Activated CD4-positive, alpha-beta T cell treated with anti-CD3 and anti-CD28 coated beads, Interleukin-2, amount 50 U/mL, for 4 hours (primary cell): Measurements from ENCODE around the gene ZFAND6.
A peak's percentile ranks its signal among the peaks of the same experiment; 100 is the strongest.

Source experiments
- DNase-seq, 2 experiments: peaks; one replicate each; pipeline ENCODE4 v3.0.0-alpha.2; 2020

ZFAND6 gene

DNA sequence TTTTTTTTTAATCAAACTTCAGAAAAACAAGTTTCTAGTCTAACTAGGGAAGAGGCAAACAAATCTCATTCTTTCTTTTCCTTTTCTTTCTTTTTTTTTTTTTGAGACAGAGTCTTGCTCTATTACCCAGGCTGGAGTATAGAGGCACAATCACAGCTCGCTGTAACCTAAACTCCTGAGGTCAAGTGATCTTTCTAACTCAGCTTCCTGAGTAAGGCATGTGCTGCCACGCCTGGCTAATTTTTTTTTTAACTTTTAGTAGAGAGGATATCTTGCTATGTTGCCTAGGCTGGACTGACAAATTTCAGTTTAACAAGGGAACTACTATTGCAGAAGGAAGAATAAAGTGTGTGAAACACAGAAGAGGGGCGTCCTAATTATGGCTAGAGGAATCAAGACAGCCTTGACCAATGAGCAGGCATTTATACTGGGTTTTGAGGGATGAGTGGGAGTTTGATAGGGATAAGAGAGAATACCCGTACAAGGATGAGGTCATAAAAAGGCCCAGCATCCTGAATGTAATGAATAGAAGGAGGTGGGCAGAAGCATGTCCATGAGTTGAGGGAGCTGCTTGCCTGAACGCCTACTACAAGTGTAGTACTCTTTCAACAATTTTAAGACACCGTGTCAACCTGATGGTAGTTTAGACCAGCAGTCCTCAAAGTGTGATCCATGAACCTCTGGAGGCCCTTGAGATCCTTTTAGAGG lies 6.7 kb upstream of the ZFAND6 start:
- no peak for DNase-seq

DNA sequence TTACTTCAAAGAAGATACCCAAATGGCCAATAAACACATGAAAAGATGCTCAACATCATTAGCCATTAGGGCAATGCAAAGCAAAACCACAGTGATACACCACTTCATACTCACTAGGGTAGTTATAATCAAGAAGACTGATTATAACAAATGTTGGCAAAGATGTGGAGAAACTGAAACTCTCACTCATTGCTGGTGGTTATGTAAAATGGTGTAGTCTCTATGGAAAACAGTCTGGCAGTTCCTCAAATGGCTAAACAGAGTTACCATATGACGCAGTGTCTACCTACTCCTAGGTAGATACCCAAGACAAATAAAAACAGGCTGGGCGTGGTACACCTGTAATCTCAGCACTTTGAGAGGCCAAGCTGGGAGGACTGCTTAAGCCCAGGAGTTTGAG lies 3.5 kb upstream of the ZFAND6 start:
- DNase-seq = no peak

DNA sequence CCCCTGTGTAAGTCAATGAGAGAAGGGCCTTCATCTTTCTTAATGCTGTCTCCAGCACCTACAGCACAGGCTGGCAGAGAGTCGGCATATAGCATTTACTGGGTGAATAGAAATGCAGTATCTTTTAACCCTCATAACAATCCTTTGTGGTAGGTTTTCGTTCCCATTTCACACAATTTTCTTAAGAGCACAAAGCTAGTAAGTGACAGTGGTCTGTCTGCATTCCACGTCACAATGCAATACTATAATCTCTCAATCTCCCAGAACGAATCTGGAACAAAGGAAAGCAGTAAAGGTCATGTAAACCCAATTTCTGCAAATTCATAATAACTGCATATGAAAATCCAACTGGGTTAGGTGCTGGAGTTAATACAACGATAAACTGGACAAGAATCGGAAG lies 1.4 kb upstream of the ZFAND6 start:
- DNase-seq = no peak

DNA sequence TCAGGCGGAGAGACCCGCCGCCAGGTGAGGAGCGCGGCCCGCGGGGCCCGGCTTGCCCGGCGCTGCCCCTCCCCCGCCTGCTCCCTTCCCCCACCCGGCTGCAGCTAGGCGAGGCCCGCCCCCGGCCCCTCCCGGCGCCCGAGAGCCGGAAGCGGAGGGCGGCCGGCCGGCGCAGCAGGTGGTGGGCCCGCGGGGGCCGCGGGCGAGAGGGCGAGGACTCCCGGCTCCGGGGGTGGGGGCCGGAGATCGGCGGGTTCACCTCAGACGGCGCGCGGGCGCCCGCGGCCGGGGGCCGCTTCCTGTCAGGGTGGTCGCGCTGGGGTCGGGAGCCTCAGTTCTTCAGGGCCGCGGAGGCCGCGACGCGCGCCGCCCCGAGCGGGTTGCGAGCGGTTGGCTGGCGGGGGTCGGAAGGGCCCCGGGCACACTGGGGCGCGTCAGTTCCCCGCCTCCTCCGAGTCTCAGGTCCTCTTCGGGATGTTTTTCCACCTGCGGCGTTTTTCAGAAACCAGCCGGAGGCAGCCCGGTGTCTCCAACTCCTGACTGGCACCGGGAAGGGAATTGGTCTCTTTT lies 395 bp downstream of the ZFAND6 start:
- peak; percentile 26 to 42 for DNase-seq

DNA sequence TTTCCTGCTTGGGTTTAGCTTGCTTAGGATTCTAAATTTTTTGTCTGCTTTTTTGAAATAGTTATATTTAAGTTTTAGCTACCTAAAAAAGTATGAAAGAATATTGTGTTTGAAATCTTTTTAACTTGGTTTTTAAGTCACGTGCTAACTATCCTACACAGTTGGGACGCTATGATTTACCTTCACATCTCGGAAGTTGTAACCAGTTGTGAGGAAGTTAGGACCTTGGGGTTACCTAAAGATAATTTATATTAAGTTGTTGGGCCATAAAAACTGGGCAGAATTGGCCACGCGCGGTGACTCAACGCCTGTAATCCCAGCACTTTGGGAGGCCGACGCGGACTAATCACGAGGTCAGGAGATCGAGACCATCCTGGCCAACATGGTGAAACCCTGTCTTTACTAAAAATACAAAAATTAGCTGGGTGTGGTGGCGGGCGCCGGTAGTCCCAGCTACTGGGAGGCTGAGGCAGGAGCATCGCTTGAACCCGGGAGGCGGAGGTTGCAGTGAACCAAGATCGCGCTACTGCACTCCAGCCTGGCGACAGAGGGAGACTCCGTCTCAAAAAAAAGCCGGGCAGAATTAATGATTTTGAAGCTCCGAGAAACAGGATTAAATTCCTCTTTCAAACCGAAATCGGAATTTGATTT lies 1.0 kb downstream of the ZFAND6 start:
- DNase-seq = peak; percentile 3 to 13

DNA sequence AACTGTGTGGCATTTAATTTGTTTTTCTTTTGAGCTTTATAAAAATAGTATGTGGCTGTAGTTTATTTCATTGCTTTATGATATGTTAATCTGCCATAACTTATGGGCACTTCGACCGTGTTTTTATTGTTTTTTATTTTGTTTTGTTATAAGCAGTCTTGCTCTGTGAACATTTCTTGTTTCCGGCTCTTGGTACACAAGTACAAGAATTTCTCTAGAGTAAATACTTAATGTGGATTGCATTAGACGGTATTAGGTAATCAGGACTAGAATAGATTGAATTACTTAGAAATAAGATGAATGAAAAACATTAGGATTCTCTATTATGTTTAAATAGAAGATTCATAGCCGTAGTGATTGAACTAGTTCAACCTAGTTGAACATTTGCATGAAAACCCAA lies 2.1 kb downstream of the ZFAND6 start:
- no peak for DNase-seq

DNA sequence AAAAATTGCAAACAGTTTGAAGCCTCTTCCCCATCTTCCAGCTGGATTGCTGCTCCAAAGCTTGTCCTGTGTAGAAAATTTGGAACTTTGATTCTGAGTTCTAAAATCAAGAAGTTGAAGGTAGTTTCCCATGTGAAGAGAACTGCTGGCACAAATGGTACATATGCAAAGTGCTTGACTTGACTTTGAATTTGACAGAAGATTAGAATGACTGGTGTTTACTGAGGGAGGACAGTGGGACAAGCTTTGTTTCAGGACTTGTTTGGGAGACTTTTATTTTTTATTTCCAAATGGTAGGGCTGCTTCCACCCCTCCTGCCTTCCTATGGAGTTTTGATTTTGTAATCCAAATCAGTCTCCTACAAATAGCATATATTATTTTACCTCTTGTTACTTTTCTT lies 7.4 kb downstream of the ZFAND6 start:
- DNase-seq = no peak

DNA sequence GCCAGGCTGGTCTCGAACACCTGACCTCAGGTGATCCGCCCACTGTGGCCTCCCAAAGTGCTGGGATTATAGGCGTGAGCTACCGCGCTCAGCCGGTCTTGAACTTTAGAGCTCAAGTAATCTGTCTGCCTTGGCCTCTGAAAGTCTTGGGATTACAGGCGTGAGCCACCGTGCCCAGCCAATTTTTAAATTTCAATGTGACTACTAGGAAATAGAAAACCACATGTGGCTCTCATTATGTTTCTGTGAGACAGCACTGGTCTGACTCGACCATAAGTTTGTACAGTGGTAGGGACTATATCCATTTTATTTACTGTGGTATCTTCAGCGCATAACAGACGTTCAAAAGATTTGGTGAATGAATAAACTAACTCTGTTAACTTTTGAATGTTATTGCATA lies 9.1 kb downstream of the ZFAND6 start:
- DNase-seq = no peak

DNA sequence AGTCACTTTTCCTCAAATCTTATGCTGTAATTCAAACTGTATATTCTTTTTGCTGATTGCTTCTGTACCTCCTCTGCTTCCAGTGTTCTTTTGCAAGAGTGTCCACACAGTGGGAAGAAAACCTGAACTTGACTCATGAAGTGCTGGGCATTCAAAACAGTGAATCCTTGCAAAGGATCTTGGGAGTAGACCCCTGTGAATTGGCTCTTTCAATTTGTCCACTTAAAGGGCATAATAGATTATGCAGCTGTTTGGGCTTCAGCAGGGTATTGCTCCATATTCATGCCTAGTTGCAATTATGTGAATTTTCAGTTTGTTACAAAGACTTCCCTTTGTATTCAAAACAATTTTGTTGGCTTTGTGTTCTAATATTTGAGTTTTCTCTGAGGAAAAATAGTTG lies 11.4 kb downstream of the ZFAND6 start:
- DNase-seq = no peak

DNA sequence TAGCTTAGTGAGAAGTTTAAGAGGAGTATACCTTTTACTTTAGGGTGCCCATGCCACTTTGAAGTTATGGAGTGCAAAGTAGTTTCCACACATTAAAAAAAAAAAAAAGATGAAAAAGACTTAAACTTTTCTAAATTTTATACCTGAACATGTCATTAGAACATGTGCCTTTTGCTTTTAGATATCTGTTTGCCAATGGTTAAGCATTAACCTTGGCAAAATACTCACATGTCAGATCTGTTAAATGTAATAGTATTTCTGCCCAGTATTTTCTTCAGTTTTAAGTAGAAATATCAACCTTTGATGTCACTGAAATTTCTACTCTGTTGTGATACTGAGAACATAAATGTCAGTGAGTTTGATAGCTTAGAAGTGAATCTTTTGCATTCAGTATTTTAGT lies 12.2 kb downstream of the ZFAND6 start:
- DNase-seq = no peak

DNA sequence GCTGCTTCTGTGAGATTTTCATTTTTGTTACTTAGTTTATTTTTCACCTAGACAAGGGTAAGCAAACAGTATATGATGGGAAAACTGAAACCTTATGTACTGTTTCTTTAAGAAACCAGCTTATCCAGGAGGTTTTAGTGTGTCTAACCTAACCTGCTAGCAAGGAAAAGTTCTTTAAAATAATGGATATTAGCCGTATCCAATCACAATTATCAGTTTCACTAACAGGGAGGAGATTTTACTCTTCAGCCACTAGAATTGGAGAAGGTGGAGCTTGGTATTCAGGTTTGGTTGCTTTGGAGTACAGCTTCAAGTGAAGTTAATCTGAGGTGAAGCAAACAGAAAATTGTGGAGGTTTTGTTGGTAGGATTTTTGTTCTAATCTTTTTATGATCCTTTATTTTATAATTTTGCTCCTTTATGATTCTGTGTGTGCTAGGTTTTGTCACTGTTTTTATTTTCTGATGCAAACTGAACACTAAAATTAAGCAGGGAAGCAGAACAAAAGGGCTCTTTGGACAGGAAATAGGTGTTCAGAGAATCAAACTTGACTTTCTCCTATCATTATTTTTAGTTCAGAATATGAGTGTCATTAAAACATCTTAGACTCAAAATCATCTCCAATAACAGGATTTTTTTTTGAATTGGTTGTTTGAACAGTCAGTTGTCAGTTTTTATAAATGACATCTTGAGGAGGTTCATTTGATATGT lies 13.0 kb downstream of the ZFAND6 start:
- DNase-seq = no peak

DNA sequence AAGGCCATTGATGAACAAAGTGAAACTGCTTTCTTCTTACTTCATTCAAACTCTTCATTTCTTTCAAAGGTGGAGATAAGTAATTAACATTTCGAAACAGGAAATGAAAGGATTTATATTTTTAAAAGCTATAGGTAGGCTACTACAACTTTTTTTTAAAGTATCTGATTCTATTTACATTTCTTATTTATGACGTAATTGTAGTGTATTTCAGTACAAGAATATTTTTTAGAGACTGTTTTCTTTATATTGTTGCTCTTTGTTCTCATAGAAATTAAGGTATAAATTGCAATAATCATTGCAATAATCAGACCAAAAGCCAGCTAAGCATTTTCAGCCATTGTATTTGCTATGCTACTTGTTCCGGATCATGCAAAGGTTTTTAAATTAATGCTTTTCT lies 13.7 kb downstream of the ZFAND6 start:
- no peak for DNase-seq

DNA sequence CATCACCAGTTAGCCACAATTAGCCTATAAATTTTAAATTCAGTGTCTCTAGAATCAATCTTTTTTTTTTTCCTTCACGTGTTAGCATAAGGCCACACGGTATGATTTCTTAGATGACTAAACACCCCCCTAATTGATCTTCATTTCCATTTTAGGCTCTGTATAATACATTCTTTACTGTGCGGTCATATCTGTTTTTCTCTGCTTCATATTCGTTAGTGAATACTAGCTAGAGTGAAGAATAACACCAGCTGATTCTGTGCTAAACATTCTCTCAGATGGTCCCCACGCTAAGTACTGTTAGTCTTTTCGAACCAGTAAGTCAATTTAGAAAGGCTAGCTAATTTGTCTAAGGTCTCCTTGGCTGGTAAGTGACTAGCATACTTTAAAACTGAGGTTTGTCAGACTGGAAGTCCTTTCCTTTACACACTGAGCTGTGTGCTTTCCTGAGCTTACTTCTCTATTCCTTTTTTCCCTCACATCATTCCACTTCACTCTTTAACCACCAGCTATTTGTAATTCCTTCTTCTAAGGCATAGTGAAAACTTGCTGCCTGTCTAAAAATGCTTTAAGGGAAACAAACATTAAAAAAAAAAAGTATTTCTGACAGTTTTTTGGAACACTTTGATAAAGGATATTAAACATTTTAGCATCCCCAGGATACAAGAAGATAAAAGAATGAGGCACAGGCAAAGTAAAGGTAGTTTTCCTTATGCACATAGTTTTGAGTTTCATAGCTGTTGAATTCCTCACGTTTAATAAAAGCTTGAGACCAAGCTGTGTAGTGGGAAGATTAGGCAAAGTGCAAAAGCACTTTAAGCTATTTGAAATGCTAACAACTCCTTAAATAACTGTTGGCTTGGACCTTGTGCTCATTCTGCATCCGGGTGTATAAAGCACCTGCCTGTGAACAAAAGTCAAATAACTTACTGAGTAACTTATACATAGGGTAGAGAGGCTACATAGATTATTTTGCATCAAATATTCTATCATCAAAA lies 17.1 kb downstream of the ZFAND6 start:
- no peak for DNase-seq

DNA sequence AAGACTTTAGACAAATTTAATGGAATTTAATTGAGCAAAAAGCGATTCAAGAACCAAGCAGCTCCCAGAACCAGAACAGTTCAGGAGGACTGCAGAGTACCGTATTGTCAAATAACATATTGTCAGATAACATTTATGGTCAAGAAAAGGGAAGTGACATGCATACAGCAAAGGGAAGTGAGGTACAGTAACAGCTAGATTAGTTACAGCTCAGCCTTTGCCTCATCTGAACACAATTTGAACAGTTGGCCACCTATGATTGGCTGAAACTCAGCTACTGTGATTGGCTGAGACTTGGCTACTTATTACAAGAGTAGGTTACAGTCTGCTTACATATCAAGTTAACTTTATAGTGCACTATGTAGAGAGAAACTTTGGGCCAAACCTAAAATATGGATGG lies 21.9 kb downstream of the ZFAND6 start:
- DNase-seq = no peak

DNA sequence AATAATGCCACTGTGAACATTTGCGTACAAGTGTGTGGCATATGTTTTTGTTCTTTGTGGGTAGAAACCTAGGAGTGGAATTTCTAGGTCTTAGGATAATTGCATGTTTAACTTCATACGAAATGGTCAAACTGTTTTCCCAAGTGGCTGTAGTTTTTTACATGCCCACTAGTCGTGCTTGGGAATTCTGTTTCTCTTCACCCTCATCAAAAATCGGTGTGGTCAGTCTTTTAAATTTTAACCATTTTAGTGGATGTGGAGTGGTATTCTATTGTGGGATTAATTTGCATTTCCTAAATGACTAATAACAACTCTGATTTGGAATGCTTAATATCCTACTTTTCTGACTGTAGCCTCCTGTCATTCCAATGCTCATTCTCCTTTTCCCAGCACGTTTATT lies 27.6 kb downstream of the ZFAND6 start:
- no peak for DNase-seq

DNA sequence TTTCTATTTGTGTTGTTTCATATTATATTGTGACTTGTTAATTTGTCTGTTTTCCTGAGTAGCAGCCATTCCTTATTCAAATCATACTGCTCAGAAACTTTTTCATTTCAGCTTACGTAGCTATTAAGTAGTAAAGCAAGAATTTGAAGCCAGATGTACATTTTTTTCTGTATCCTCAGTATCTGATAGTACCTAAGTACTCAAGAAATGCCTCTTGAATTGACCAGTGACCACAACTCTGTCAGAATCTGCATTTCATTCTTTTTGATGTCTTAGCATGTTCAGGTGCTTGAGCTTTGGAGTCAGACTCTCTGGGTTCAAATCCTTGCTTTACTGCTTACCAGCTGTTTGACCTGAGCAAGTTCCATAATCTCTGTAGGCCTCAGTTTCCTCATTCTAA lies 30.6 kb downstream of the ZFAND6 start:
- no peak for DNase-seq

DNA sequence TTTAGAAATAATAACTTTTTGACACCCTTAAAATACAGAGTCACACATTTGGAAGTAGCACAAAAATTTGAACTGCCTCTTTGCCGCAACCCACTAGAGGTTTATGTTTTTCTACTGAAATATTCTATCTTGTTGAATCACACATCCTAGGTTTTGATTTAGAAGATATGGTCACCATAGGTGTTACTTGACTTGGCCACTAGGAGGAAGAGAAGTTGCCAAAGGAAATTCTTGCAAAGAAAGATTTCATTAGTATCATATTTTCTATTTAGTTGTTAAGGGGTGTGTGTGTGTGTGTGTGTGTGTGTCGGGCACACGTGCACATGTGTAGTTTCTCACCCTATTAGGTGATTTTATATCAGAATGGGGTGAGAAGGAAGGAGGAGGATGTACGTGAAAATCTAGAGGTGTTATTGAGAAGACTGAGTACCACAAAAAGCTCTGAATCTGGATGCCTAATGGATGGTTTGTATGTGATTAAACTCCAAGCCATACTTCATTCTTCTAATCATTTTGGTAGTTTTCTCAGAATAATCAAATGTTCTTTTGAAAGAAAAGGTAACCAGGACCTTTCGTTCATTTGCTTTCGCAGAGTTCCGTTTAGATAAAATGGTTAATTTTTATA lies 31.5 kb downstream of the ZFAND6 start:
- DNase-seq = no peak

DNA sequence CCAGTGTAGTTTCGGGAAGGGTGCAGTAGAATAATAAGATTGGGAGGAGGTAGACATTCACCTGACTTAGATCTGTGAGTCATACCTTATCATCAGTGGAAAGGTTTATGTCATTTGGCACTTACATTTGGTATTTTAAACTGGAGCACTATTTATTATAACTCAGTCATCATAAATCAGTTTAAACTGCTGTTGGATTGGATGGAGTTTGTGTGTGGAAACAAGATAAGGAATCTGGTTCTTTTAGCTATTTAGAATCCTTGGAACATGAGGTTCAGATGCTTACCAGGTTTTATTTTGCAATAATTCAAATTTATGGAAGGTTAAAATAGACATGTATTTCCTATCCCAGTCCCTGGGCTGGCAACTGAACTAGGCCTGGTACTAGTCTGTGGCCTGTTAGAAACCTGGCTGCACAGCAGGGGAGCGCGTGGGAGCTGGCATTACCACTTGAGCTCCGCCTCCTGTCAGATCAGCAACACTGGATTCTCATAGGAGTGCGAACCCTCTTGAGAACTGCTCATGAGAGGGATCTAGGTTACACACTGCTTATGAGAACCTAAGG lies 34.5 kb downstream of the ZFAND6 start:
- peak in 1 of 2 experiments; percentile 1 for DNase-seq

DNA sequence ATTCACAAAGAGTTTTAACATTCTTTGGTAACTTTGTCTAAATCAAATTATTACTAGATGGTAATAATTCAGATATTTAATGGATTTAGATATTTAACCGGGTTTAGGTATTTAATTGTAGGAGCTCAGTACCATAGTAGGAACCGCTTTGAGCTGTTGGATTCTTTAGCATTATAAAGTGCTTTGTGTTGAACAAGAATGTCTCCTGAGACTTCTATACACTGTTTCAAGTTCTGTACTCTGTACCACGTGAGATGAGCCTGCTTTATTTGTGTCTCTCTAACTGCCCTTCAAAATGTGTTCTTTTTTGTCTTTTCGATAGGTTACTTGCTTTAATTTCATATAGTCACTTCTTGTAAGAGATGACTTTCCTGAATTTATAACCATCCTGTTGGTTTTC lies 36.0 kb downstream of the ZFAND6 start:
- no peak for DNase-seq

DNA sequence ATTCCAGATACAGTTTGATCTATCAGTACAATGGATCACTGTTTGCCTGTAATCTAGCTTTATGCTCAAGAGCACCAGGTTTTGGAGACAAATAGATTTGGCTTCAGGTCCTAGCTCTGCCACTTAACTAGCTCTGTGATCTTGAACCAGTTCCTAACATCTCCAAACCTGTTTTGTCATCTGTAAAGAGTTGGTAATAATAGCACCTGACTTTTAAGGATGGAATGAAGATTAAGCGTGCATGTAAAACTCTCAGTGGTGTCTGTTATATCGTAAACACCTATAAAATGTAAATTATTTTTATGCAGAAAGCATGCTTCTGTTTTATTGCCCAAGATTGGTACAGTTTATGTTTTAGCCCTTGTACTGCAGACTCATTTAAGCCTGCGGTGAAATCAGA lies 36.5 kb downstream of the ZFAND6 start:
- DNase-seq = no peak

DNA sequence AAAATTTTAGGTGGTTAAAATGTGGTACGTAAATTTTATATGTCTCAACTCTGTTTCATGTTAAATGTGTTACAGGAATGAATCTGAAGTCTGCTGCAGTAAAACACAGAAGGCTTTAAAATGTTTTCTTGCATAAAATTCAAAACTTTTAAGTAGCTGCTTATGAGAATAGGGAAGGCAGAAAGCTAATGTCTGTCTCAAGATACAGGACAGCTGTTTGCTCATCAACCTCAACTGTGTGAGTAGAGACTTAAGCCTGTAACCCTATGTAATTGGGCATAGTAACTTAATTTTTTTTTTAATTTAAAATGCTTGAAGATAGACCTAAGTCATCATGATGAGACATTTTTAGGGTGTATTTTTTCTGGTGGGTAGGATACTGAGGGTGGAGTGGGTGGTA lies 38.9 kb downstream of the ZFAND6 start:
- no peak for DNase-seq

DNA sequence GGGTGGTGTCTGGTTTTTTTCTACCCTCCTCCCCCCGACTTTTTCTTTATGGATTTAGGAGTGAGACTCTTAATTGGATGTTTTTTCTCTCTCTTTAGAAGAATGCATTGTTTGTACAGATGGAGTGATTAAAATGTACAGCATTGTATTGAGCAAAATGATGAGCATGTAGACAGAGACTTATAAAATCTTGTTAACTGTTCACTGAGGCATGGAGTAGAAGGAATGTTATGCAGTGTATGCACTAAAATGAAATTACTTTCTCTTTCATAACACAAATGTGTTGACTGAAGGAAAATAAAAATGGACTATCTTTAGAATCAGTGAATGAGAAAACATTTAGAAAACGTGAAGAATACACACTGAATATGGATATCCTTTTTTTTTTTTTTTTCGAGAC lies 39.8 kb downstream of the ZFAND6 start:
- no peak for DNase-seq
